Activated naive CD8-positive, alpha-beta T cell treated with anti-CD3 and anti-CD28 coated beads, Interleukin-2, amount 50 U/mL, for 24 hours (primary cell): ENCODE data around the gene ZNF418.
A peak's percentile ranks its signal among the peaks of the same experiment; 100 is the strongest.

Source experiments
- ATAC-seq: fragments of 150-1000 bp; cut with Tn5 transposase; one replicate; pipeline ENCODE4 v1.10.0; 2021
- DNase-seq: peaks from one replicate; pipeline ENCODE4 v3.0.0; 2021
- H3K27ac Mint-ChIP-seq: one replicate; pipeline ENCODE4 v1.8.0; 2021; ENCODE audit warnings: mild to moderate bottlenecking, mixed read lengths
- H3K27me3 Mint-ChIP-seq: one replicate; pipeline ENCODE4 v1.8.0; 2021; ENCODE audit warnings: mixed read lengths
- H3K36me3 Mint-ChIP-seq: one replicate; pipeline ENCODE4 v1.8.0; 2021; ENCODE audit warnings: low read depth, mixed read lengths
- H3K4me1 Mint-ChIP-seq: one replicate; pipeline ENCODE4 v1.8.0; 2021; ENCODE audit warnings: mixed read lengths
- H3K4me3 Mint-ChIP-seq: one replicate; pipeline ENCODE4 v1.8.0; 2021; ENCODE audit warnings: mild to moderate bottlenecking, moderate library complexity, mixed read lengths
- H3K9me3 Mint-ChIP-seq: one replicate; pipeline ENCODE4 v1.8.0; 2021; ENCODE audit warnings: mixed read lengths

ZNF418 gene

GRCh38 chr19:57934820-57935665 is at the start of gene ZNF418:
Gene ZNF418, minus strand, starts transcription at chr19:57935402. Its CDS starts 1,580 bp downstream, at chr19:57933822.
- DNase-seq: peak; percentile 32
- Mint-ChIP-seq H3K36me3 (peaks cover 68% of the 10 kb centered on the region), H3K27me3 (no peaks in the 10 kb centered on the region), H3K9me3 (peaks cover 62% of the 10 kb centered on the region), H3K27ac (peak within 1 kb of the TSS; percentile 60), H3K4me1 (peaks cover 6% of the 10 kb centered on the region), H3K4me3 (peak within 1 kb of the TSS; percentile 78)
- ATAC-seq: peak; percentile 89

GRCh38 chr19:57978586-57979289 is 43.5 kb upstream of the ZNF418 start:
- H3K27ac Mint-ChIP-seq: no peak overlapping the region
- peaks cover 93% of the 10 kb centered on the region for H3K36me3 Mint-ChIP-seq
- DNase-seq (no peak), ATAC-seq (no peak)
- peaks cover 84% of the 10 kb centered on the region for H3K9me3 Mint-ChIP-seq
- H3K4me3 Mint-ChIP-seq: no peak overlapping the region
- H3K4me1 Mint-ChIP-seq: no peaks in the 10 kb centered on the region
- no peaks in the 10 kb centered on the region for H3K27me3 Mint-ChIP-seq

GRCh38 chr19:57974434-57974833 is 39.2 kb upstream of the ZNF418 start, which contains the start of gene C19orf18:
Gene C19orf18, minus strand, starts transcription at chr19:57974534. Its CDS starts 102 bp downstream, at chr19:57974432.
- no peak for DNase-seq
- Mint-ChIP-seq H3K4me1 (no peaks in the 10 kb centered on the region), H3K27me3 (no peaks in the 10 kb centered on the region), H3K4me3 (no peak within 1 kb of the TSS), H3K36me3 (peaks cover 69% of the 10 kb centered on the region), H3K9me3 (peaks cover 70% of the 10 kb centered on the region), H3K27ac (no peak within 1 kb of the TSS)
- ATAC-seq: no peak

- Mint-ChIP-seq H3K9me3 (peaks cover 43% of the 10 kb centered on the region), H3K4me1 (no peaks in the 10 kb centered on the region), H3K4me3 (no peak overlapping the region), H3K27me3 (no peaks in the 10 kb centered on the region), H3K36me3 (peaks cover 40% of the 10 kb centered on the region), H3K27ac (no peak overlapping the region)
- DNase-seq (no peak), ATAC-seq (no peak)
These were observed 29.6 kb upstream of the ZNF418 start for GRCh38 chr19:57964761-57965160.

GRCh38 chr19:57961785-57962184 is 26.6 kb upstream of the ZNF418 start:
- Mint-ChIP-seq H3K4me3 (no peak overlapping the region), H3K36me3 (peaks cover 35% of the 10 kb centered on the region), H3K27me3 (no peaks in the 10 kb centered on the region), H3K4me1 (no peaks in the 10 kb centered on the region), H3K9me3 (peaks cover 48% of the 10 kb centered on the region), H3K27ac (no peak overlapping the region)
- ATAC-seq: no peak
- no peak for DNase-seq

- Mint-ChIP-seq H3K36me3 (peaks cover 25% of the 10 kb centered on the region), H3K9me3 (peaks cover 35% of the 10 kb centered on the region), H3K4me3 (no peak overlapping the region), H3K27me3 (no peaks in the 10 kb centered on the region), H3K4me1 (no peaks in the 10 kb centered on the region), H3K27ac (no peak overlapping the region)
- no peak for ATAC-seq
- DNase-seq: no peak
These were observed 19.8 kb upstream of the ZNF418 start for GRCh38 chr19:57954996-57955395.

- peaks cover 23% of the 10 kb centered on the region for H3K4me1 Mint-ChIP-seq
- H3K36me3 Mint-ChIP-seq: peaks cover 33% of the 10 kb centered on the region
- no peak overlapping the region for H3K4me3 Mint-ChIP-seq
- H3K27ac Mint-ChIP-seq: no peak overlapping the region
- H3K27me3 Mint-ChIP-seq: no peaks in the 10 kb centered on the region
- DNase-seq: no peak
- no peak for ATAC-seq
- H3K9me3 Mint-ChIP-seq: peaks cover 26% of the 10 kb centered on the region
These were observed 14.5 kb upstream of the ZNF418 start for GRCh38 chr19:57949702-57950101.

GRCh38 chr19:57949296-57949695 is 14.1 kb upstream of the ZNF418 start:
- H3K27ac Mint-ChIP-seq: no peak overlapping the region
- peaks cover 26% of the 10 kb centered on the region for H3K9me3 Mint-ChIP-seq
- ATAC-seq (no peak), DNase-seq (no peak)
- no peak overlapping the region for H3K4me3 Mint-ChIP-seq
- no peaks in the 10 kb centered on the region for H3K27me3 Mint-ChIP-seq
- H3K36me3 Mint-ChIP-seq: peaks cover 35% of the 10 kb centered on the region
- peaks cover 23% of the 10 kb centered on the region for H3K4me1 Mint-ChIP-seq

- peaks cover 40% of the 10 kb centered on the region for H3K9me3 Mint-ChIP-seq
- peaks cover 23% of the 10 kb centered on the region for H3K4me1 Mint-ChIP-seq
- peak within 1 kb of the TSS; percentile 89 for H3K27ac Mint-ChIP-seq
- peaks cover 50% of the 10 kb centered on the region for H3K36me3 Mint-ChIP-seq
- H3K4me3 Mint-ChIP-seq: peak within 1 kb of the TSS; percentile 91
- no peaks in the 10 kb centered on the region for H3K27me3 Mint-ChIP-seq
- peak; percentile 97 for ATAC-seq
- DNase-seq: peak; percentile 92
These were observed 12.4 kb upstream of the ZNF418 start, which contains the start of gene ZNF256 for GRCh38 chr19:57947419-57948134. Gene ZNF256, minus strand, starts transcription at chr19:57947706. Its CDS starts 232 bp downstream, at chr19:57947474.

- ATAC-seq (peak; percentile 6), DNase-seq (no peak)
- H3K4me1 Mint-ChIP-seq: peaks cover 23% of the 10 kb centered on the region
- peaks cover 55% of the 10 kb centered on the region for H3K36me3 Mint-ChIP-seq
- no peaks in the 10 kb centered on the region for H3K27me3 Mint-ChIP-seq
- H3K4me3 Mint-ChIP-seq: peak overlapping the region; percentile 91
- H3K9me3 Mint-ChIP-seq: peaks cover 45% of the 10 kb centered on the region
- peak overlapping the region; percentile 23 for H3K27ac Mint-ChIP-seq
These were observed 11.9 kb upstream of the ZNF418 start for GRCh38 chr19:57947088-57947418.

GRCh38 chr19:57946316-57946715 is 11.1 kb upstream of the ZNF418 start:
- Mint-ChIP-seq H3K27ac (peak overlapping the region; percentile 24), H3K36me3 (peaks cover 62% of the 10 kb centered on the region), H3K27me3 (no peaks in the 10 kb centered on the region), H3K9me3 (peaks cover 49% of the 10 kb centered on the region), H3K4me3 (peak overlapping the region; percentile 91), H3K4me1 (peaks cover 23% of the 10 kb centered on the region)
- no peak for ATAC-seq
- DNase-seq: no peak

GRCh38 chr19:57941593-57941992 is 6.4 kb upstream of the ZNF418 start:
- no peaks in the 10 kb centered on the region for H3K27me3 Mint-ChIP-seq
- peaks cover 88% of the 10 kb centered on the region for H3K36me3 Mint-ChIP-seq
- no peak overlapping the region for H3K27ac Mint-ChIP-seq
- peaks cover 11% of the 10 kb centered on the region for H3K4me1 Mint-ChIP-seq
- DNase-seq (no peak), ATAC-seq (no peak)
- H3K9me3 Mint-ChIP-seq: peaks cover 68% of the 10 kb centered on the region
- no peak overlapping the region for H3K4me3 Mint-ChIP-seq

- Mint-ChIP-seq H3K36me3 (peaks cover 68% of the 10 kb centered on the region), H3K27me3 (no peaks in the 10 kb centered on the region), H3K9me3 (peaks cover 56% of the 10 kb centered on the region), H3K27ac (no peak overlapping the region), H3K4me3 (no peak overlapping the region), H3K4me1 (peaks cover 6% of the 10 kb centered on the region)
- no peak for DNase-seq
- no peak for ATAC-seq
These were observed 529 bp upstream of the ZNF418 start for GRCh38 chr19:57935731-57936130.

- ATAC-seq: no peak
- no peaks in the 10 kb centered on the region for H3K27me3 Mint-ChIP-seq
- no peak overlapping the region for H3K27ac Mint-ChIP-seq
- no peak for DNase-seq
- no peaks in the 10 kb centered on the region for H3K4me1 Mint-ChIP-seq
- H3K4me3 Mint-ChIP-seq: no peak overlapping the region
- peaks cover 64% of the 10 kb centered on the region for H3K9me3 Mint-ChIP-seq
- H3K36me3 Mint-ChIP-seq: peaks cover 57% of the 10 kb centered on the region
These were observed 7.6 kb downstream of the ZNF418 start for GRCh38 chr19:57927587-57927986.
